Sigmoid colon (tissue), 7 donors: ENCODE results near the gene INAFM2. TPM values are rescaled to one million over a fixed set of nuclear protein-coding genes. Genes with fewer than 3 reads are reported as not detected.

Experiments
- DNase-seq: peaks from one replicate; pipeline ENCODE4 v3.0.0-alpha.2; 2019
- H3K27ac ChIP-seq, 4 donors: fragments of 200-600 bp; sonication (generic); one replicate each; pipeline ENCODE4 v1.5.1; 2016 to 2019; ENCODE audit warnings: mild to moderate bottlenecking in 1 of 4
- H3K27me3 ChIP-seq, 3 donors: fragments of 200-600 bp; sonication (generic); one replicate each; pipeline ENCODE4 v1.5.1; 2019; ENCODE audit warnings: mild to moderate bottlenecking in 1 of 3
- H3K36me3 ChIP-seq, 4 donors: fragments of 200-600 bp; sonication (generic); one replicate each; pipeline ENCODE4 v1.5.1; 2016 to 2019
- H3K4me1 ChIP-seq, 4 donors: fragments of 200-600 bp; sonication (generic); one replicate each; pipeline ENCODE4 v1.5.1; 2017 to 2019
- H3K4me3 ChIP-seq, 4 donors: fragments of 200-600 bp; sonication (generic); one replicate each; pipeline ENCODE4 v1.5.1; 2017 to 2019; ENCODE audit warnings: mild to moderate bottlenecking in 2 of 4, moderate library complexity in 1 of 4
- H3K9me3 ChIP-seq, 4 donors: fragments of 200-600 bp in 3 of 4; sonication (generic) in 3 of 4; one replicate each; pipeline versions ENCODE4 v1.5.1 to v1.6.1; 2013 to 2019
- EP300 ChIP-seq, 4 donors: sonication (generic); formaldehyde crosslinking; IDR thresholded peaks; one replicate each; pipeline ENCODE4 v1.6.1; 2017; ENCODE audit warnings: antibody characterized with exemption in 4 of 4
- POLR2A ChIP-seq, 2 donors: fragments of 450-650 bp; IDR thresholded peaks; one replicate each; pipeline ENCODE4 v1.6.1; 2016; ENCODE audit warnings: antibody characterized with exemption in 2 of 2, mild to moderate bottlenecking in 2 of 2, moderate library complexity in 2 of 2
- POLR2AphosphoS5 ChIP-seq, 4 donors: sonication (generic); formaldehyde crosslinking; IDR thresholded peaks; one replicate each; pipeline ENCODE4 v1.6.1; 2017; ENCODE audit warnings: antibody characterized with exemption in 4 of 4
- WGBS, 2 donors: extraction: QIAGEN DNeasy Blood & Tissue Kit; methylation state at CpG; one replicate each; pipeline ENCODE4 v1.1.7; 2013; 5-methylcytosine and 5-hydroxymethylcytosine counted together
- intact Hi-C: fragments of 100-400 bp; cut with DNase I; formaldehyde crosslinking; loops from one replicate; pipeline ENCODE4 v1.15.1; 2023
- polyA plus RNA-seq, 3 donors: library from polyadenylated mRNA; stranded (reverse); fragments of 200-250 nt; gene quantifications; one replicate each; pipeline ENCODE4 v1.2.3, GENCODE V29; 2013
- total RNA-seq, 4 donors: library from RNA; depleted of rRNA; stranded (reverse); fragments of >200 nt; gene quantifications; one replicate each; pipeline ENCODE4 v1.1.0, GENCODE V29; 2016
- TF ChIP-seq, protein P1 (sequence below), 4 experiments: fragments of 450-650 bp in 3 of 4; fragments of 200-600 bp in 1 of 4; IDR thresholded peaks; one replicate each; pipeline ENCODE4 v1.5.1; 2016 to 2019; ENCODE audit warnings: antibody characterized with exemption in 4 of 4, mild to moderate bottlenecking in 3 of 4, moderate library complexity in 2 of 4
- donor health status: healthy with polysubstance abuse.
- donor health status: Bipolar disorder and iron deficiency.
- donor health status: healthy.

The INAFM2 gene
- total and polyA plus RNA-seq, 7 donors: 6.6 to 63.1 (median 41.0) TPM

GRCh38 chr15:40280260-40281056, 43.0 kb upstream of the INAFM2 start:
- no peak for DNase-seq
- Histone ChIP-seq H3K36me3 (no peaks in the 10 kb centered on the region), H3K27me3 (peaks cover 33 to 68% (median 47%) of the 10 kb centered on the region in 3 donors), H3K4me3 (no peak overlapping the region), H3K4me1 (peaks cover 0 to 39% (median 36%) of the 10 kb centered on the region in 4 donors), H3K9me3 (no peaks in the 10 kb centered on the region), H3K27ac (no peak overlapping the region)
- 24 to 58% methylated on average over 30 of the region's 30 CpGs for WGBS, 2 donors
- TF ChIP-seq POLR2A (IDR thresholded peaks at IDR 0.05): no peak
- no peak for TF ChIP-seq EP300 (IDR thresholded peaks at IDR 0.05)
- TF ChIP-seq POLR2AphosphoS5 (IDR thresholded peaks at IDR 0.05): no peak
- TF ChIP-seq, protein P1, sequence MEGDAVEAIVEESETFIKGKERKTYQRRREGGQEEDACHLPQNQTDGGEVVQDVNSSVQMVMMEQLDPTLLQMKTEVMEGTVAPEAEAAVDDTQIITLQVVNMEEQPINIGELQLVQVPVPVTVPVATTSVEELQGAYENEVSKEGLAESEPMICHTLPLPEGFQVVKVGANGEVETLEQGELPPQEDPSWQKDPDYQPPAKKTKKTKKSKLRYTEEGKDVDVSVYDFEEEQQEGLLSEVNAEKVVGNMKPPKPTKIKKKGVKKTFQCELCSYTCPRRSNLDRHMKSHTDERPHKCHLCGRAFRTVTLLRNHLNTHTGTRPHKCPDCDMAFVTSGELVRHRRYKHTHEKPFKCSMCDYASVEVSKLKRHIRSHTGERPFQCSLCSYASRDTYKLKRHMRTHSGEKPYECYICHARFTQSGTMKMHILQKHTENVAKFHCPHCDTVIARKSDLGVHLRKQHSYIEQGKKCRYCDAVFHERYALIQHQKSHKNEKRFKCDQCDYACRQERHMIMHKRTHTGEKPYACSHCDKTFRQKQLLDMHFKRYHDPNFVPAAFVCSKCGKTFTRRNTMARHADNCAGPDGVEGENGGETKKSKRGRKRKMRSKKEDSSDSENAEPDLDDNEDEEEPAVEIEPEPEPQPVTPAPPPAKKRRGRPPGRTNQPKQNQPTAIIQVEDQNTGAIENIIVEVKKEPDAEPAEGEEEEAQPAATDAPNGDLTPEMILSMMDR (IDR thresholded peaks at IDR 0.05): no peak
- intact Hi-C loops: no loop called here

DNA sequence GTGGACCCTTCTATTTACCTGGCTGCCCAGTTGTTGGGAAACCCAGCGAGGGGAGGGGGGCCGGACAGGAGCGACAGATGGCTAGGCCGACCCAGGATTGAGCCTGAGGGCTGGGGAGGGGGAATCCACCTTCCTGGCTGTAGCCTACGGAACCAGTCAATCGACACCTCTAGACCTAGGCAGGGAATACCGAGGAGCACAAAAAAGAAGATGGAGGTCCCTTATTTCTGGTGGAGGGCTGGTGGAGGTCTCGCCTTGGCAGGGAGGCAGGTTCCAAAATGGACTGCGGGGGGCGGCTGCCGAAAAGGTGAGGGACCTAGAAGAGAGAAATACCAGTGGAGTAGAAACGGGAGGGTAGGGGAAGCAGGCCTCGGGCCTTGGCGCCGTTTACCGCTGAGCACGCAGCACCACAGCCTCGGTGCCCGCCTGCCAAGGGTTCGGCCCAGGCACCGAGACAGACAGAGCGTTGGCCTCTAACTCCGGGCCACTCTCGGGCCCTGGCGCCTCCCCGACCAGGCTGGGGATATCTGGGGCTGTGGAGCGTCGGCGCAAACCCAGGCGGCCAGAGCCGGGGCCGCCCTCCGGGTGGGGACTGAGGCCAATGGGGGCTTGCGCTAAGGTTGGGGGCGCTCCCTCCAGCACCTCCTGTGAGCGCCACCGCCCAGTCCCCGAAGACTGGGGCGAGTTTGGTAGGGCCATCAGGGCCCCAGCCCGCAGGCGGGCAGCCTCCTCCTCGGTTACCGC, 42.3 kb upstream of the INAFM2 start:
- intact Hi-C loops: no loop called here

DNA sequence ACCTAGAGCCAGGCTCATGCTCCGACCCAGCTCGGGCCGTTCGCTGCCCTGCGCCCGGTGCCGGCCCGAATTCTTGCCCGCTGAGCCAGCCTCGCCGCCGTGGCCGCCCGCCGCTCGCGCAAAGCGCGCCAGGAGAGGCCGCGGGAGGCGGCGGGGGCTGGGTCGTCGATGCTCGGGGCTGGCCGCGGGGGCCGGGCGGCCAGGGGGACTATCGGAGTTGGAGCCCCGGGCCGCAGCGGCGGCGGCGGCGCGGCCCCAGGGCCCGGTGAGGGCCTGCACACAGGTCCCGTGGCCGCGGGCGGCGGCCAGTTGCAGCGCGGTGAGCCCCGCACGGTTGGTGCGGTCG, 41.7 kb upstream of the INAFM2 start:
- H3K27me3 ChIP-seq: peaks cover 33 to 68% (median 47%) of the 10 kb centered on the region in 3 donors
- 3 to 6% methylated on average over 51 of the region's 51 CpGs for WGBS, 2 donors
- DNase-seq: no peak
- H3K27ac ChIP-seq: no peak overlapping the region
- peak overlapping the region in 3 of 4 donors; percentile 30 to 52 (median 49) for H3K4me3 ChIP-seq
- no peaks in the 10 kb centered on the region for H3K36me3 ChIP-seq
- peaks cover 0 to 49% (median 42%) of the 10 kb centered on the region in 4 donors for H3K4me1 ChIP-seq
- TF ChIP-seq EP300 (IDR thresholded peaks at IDR 0.05) (no peak), POLR2A (IDR thresholded peaks at IDR 0.05) (no peak), POLR2AphosphoS5 (IDR thresholded peaks at IDR 0.05) (no peak)
- TF ChIP-seq, protein P1 (IDR thresholded peaks at IDR 0.05): no peak
- H3K9me3 ChIP-seq: no peaks in the 10 kb centered on the region
- intact Hi-C loops: no loop called here

More for the DNA sequence above, 42.3 kb upstream of the INAFM2 start:
- Histone ChIP-seq H3K27ac (no peak overlapping the region), H3K4me3 (peak overlapping the region in 3 of 4 donors; percentile 30 to 52 (median 49)), H3K4me1 (peaks cover 0 to 47% (median 42%) of the 10 kb centered on the region in 4 donors), H3K36me3 (no peaks in the 10 kb centered on the region), H3K27me3 (peaks cover 33 to 68% (median 47%) of the 10 kb centered on the region in 3 donors), H3K9me3 (no peaks in the 10 kb centered on the region)
- no peak for DNase-seq
- WGBS, 2 donors: 30 to 64% methylated on average over 43 of the region's 43 CpGs
- TF ChIP-seq EP300 (IDR thresholded peaks at IDR 0.05) (no peak), POLR2A (IDR thresholded peaks at IDR 0.05) (no peak), POLR2AphosphoS5 (IDR thresholded peaks at IDR 0.05) (no peak)
- TF ChIP-seq, protein P1 (IDR thresholded peaks at IDR 0.05): no peak

- Histone ChIP-seq H3K4me1 (peaks cover 0 to 49% (median 42%) of the 10 kb centered on the region in 4 donors), H3K36me3 (no peaks in the 10 kb centered on the region), H3K27me3 (peaks cover 33 to 67% (median 47%) of the 10 kb centered on the region in 3 donors), H3K27ac (no peak overlapping the region), H3K9me3 (no peaks in the 10 kb centered on the region), H3K4me3 (peak overlapping the region; percentile 26 to 52 (median 40))
- intact Hi-C loops: no loop called here
- no peak for DNase-seq
- whole genome bisulfite sequencing, 2 donors: 0 to 1% methylated on average over 92 of the region's 92 CpGs
- no peak for TF ChIP-seq EP300 (IDR thresholded peaks at IDR 0.05)
- TF ChIP-seq, protein P1 (IDR thresholded peaks at IDR 0.05): peak in 2 of 4 experiments; percentile 8 to 35
Measured at GRCh38 chr15:40282147-40282868, 41.2 kb upstream of the INAFM2 start.
